NCI-H510A treated with DMSO at 0.1 percent for 48 hours (cell line): ENCODE data around the gene ATG5.
"Not testable (repeated sequence)": the region's sequence is repeated elsewhere in the genome, so short reads cannot be mapped to it uniquely, and the experiment has no call there.

Experiments
- DNase-seq: peaks from one replicate; lab custom pipeline; 2025; lab: John Stamatoyannopoulos, UW

Gene ATG5

GRCh38 chr6:106256201-106256968 lies 69.2 kb downstream of the ATG5 start:
- DNase-seq, result no peak

DNA sequence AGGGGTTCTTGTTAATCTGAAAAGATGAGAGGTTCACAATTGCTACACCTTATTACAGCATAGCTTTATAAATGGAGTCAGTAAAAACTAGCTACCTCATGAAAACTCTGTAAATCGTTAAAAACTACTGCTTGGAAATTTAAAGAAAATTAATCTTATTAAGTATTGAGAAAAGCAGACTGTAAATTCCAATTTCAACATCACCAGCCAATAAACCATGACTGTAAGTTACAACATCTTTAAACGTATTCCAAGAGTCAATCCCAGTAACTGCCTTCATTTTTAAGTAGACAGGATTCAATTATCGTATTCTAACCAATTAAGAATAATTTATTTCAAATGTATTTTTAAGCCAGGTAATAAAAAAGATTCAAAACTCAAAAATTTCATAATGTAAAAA lies 70.3 kb downstream of the ATG5 start:
- DNase-seq, result no peak

DNA sequence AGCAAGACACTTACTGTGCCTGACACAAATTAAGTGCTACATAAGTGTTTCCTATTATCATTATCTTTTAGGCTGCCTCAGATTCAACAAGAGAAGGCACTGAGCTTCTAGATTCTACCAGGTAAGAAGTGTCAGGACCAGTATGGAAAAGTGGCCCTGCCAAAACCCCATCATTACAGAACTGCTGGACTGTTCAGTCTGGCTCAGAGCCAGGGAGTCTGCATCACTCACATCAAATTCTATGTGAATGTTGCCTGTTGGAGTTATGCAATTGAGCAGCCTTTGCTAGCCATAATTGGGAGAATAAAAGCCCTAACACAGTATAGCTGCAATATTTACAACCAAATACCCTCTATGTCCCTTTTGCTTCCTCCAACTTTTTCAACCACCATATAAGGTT lies 70.9 kb downstream of the ATG5 start:
- DNase-seq, result no peak

- no peak for DNase-seq
These were observed 71.8 kb downstream of the ATG5 start for GRCh38 chr6:106253731-106254130.

DNA sequence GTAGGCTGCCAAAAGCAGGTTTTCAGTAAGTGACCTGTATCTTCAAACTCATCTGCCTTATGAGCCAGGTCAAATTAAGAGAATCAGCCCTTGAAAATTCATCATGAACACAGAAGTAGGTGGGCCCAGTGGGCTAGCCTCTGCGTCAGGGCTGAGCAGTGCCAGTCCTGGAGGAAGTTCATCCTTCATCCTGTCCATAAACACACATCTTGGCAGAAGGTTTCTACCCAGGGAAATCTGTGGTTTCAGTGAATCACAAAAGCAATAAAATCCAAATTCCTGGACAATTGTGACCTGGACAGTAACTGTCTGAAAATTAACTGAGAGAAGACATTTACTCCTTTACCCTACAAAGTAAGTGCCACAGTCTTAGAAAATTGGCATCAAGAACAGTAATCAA lies 72.4 kb downstream of the ATG5 start:
- no peak for DNase-seq

DNA sequence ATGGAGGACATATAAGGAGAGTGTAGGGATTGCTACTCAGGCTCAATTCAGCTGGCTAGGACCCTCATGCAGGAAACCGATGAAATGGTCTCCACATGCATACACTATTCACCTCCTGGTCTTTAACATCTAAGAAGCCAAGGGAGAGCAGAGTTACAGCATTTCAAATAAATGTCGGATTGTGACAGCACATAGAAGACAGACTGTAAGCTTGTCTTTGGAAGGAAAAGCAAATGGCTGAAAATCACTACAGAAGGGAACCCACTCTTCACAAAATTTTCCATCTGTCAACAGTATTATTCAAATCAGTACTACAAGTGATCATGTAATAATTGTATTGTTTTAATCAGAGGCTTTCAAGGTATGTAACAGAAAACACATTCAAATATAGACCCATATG lies 72.9 kb downstream of the ATG5 start:
- DNase-seq, result no peak

DNA sequence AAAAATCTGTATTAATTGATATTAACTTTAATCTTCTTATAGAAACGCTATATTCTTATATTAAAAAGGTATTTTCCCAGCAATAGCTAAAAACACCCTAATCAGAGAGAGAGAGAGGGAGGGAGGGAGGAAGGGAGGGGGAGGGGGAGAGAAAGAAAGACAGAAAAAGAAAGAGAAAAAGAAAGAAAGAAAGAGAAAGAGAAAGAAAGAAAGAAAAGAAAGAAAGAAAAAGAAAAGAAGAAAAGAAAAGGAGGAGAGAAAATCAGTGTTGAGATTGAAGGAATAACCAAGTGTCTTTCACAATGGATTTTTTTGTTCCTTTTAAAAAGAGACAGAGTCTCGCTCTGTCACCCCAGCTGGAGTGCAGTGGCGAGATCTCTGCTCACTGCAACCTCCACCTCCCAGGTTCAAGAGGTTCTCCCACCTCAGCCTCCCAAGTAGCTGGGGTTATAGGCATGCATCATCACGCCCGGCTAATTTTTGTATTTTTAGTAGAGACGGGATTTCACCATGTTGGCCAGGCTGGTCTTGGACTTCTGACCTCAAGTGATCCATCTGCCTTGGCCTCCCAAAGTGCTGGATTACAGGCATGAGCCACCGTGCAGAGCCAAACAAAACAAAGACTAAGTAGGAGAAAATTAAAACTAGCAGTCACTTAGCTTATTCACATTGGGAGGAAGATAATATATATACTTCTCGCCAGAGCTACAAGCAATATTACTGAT lies 73.9 kb downstream of the ATG5 start:
- not testable (repeated sequence) for DNase-seq

DNA sequence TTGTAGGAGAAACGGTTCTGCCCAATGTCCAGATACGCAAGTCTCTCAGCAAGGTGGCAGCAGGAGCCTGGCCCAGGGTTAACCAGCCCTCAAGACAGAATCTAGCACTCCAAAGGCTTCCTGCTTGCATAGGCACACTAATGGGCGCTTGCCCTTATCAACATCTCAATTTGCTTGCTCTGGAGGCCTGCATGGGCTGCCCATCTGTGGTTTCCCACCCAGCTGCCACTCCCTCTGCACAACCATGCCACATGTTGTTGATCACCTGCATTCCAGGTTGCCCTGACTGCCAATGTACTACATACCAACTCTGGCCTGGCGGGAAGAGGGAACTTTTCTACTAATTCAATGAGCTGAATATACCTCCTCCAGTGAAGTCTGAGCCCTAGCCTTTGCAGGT lies 74.6 kb downstream of the ATG5 start:
- DNase-seq, result no peak

- DNase-seq, result no peak
These were observed 75.9 kb downstream of the ATG5 start for GRCh38 chr6:106249658-106250057.

DNA sequence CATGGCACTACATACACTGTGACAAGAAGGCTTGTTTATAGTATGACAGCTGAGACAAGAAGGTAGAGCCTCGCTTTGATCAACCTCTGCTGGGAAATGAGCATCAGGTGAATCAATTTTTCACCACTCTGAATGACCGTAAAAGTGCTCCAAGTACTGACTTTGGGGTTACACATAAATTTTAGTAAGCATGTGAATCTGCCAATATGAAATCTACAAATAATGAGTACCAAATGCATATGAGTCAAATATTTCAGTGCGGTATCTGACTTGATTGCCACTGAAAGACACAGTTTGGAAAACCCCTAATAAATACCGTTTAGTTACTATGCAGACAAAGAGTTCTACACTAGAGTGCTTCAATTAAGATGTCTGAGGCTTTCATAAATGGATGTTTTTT lies 77.8 kb downstream of the ATG5 start:
- DNase-seq, result no peak

DNA sequence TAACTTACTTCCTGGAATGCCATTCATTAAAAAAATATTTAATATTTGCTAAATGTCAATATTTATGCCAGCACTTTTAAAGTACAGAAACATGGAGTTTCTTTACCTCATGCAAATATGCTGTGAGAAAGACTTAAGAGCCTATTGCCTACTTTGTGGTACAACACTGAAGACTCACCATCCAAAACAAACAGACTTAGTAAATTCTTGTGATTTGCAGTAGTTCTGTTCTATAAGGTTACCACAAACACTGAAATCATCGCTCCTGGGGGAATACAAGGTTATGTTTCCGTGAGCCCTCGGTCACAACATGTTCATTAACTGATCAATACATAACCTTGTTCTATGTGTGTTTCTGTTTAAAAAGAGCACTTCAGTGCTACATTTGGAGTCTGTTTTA lies 78.3 kb downstream of the ATG5 start:
- DNase-seq, result no peak

GRCh38 chr6:106244931-106245330 lies 80.6 kb downstream of the ATG5 start:
- no peak for DNase-seq

GRCh38 chr6:106244521-106244920 lies 81.0 kb downstream of the ATG5 start:
- no peak for DNase-seq

GRCh38 chr6:106243261-106243660 lies 82.3 kb downstream of the ATG5 start:
- no peak for DNase-seq

GRCh38 chr6:106241498-106241897 lies 84.1 kb downstream of the ATG5 start:
- no peak for DNase-seq

GRCh38 chr6:106237286-106237685 lies 88.3 kb downstream of the ATG5 start:
- DNase-seq, result no peak

DNA sequence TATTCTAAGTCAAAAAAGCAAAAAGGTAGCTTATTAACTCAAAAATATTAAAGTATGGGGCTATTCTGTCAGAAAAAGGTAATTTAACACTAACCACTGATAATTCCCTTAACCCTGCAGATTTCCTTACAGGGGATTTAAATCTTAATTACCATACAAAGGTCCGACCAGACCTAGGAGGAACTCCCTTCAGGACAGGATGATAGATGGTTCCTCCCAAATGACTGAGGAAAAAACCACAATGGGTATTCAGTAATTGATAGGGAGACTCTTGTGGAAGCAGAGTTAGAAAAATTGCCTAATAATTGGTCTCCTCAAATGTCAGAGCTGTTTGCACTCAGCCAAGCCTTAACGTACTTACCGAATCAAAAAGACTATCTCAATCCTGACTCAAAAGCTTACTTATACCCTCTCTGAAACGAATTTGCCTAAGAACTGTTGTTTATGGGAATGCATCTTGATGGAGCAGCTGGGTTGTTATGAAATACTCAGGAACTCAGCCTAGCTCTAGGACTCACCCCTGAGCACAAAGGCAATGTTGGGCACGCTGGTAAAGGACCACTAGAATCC lies 95.6 kb downstream of the ATG5 start:
- not testable (repeated sequence) for DNase-seq

GRCh38 chr6:106227612-106228507 lies 97.7 kb downstream of the ATG5 start:
- DNase-seq, result no peak

- no peak for DNase-seq
These were observed 98.9 kb downstream of the ATG5 start for GRCh38 chr6:106226676-106227075.

- DNase-seq, result no peak
These were observed 100.0 kb downstream of the ATG5 start for GRCh38 chr6:106225581-106225980.

GRCh38 chr6:106223300-106223930 lies 102.1 kb downstream of the ATG5 start:
- peak; percentile 28 for DNase-seq

GRCh38 chr6:106220485-106220884 lies 105.1 kb downstream of the ATG5 start:
- no peak for DNase-seq
